Activated CD4-positive, alpha-beta memory T cell treated with anti-CD3 and anti-CD28 coated beads, Interleukin-2, amount 10 ng/mL, durations not matched to agents 7 days and 5 days (primary cell): ENCODE data around the gene CHRNA1. TPM values are rescaled to one million over a fixed set of nuclear protein-coding genes. Genes with fewer than 3 reads are reported as not detected.
A peak's percentile ranks its signal among the peaks of the same experiment; 100 is the strongest.

Source experiments
- CTCF ChIA-PET: fragments of 350-600 bp; sonication (Branson Sonifier 250); formaldehyde crosslinking; loops from one replicate; lab custom pipeline; 2021; ENCODE audit warnings: antibody characterized with exemption, inconsistent platforms; lab: Charles Lee
- POLR2A ChIA-PET: fragments of 350-600 bp; sonication (Branson Sonifier 250); formaldehyde crosslinking; loops from one replicate; lab custom pipeline; 2021; ENCODE audit warnings: antibody characterized with exemption; lab: Charles Lee
- DNase-seq: peaks from one replicate; pipeline ENCODE4 v3.0.0-alpha.2; 2020
- H3K27ac Mint-ChIP-seq: one replicate; pipeline ENCODE4 v1.8.0; 2021; ENCODE audit warnings: mild to moderate bottlenecking, mixed read lengths
- H3K27me3 Mint-ChIP-seq: one replicate; pipeline ENCODE4 v1.8.0; 2021; ENCODE audit warnings: mixed read lengths
- H3K36me3 Mint-ChIP-seq: one replicate; pipeline ENCODE4 v1.8.0; 2021; ENCODE audit warnings: low read depth, mixed read lengths
- H3K4me1 Mint-ChIP-seq: one replicate; pipeline ENCODE4 v1.8.0; 2021; ENCODE audit warnings: mixed read lengths
- H3K4me3 Mint-ChIP-seq: one replicate; pipeline ENCODE4 v1.8.0; 2021; ENCODE audit warnings: mild to moderate bottlenecking, mixed read lengths
- H3K9me3 Mint-ChIP-seq: one replicate; pipeline ENCODE4 v1.8.0; 2021; ENCODE audit warnings: mixed read lengths
- total RNA-seq, 2 experiments: library from RNA; stranded (reverse); gene quantifications; one replicate each; pipeline ENCODE4 v1.2.3, GENCODE V29; 2021

Gene CHRNA1
- total RNA-seq, 2 experiments from 2014 or later, result not detected

- H3K27ac Mint-ChIP-seq, result no peak overlapping the region
- H3K4me3 Mint-ChIP-seq, result no peak overlapping the region
- DNase-seq, result no peak
- POLR2A ChIA-PET, result no interaction called here
- CTCF ChIA-PET, result interaction anchor here (0.7 to 6.7 kb wide), 2 partner anchors 29 to 36 kb away, joined by 4 to 37 read pairs; no protein-coding TSS in a partner anchor
- no peaks in the 10 kb centered on the region for H3K27me3 Mint-ChIP-seq
- H3K4me1 Mint-ChIP-seq, result peaks cover 36% of the 10 kb centered on the region
- no peaks in the 10 kb centered on the region for H3K36me3 Mint-ChIP-seq
- H3K9me3 Mint-ChIP-seq, result no peaks in the 10 kb centered on the region
Measured at GRCh38 chr2:174779361-174779928, 15.2 kb upstream of the CHRNA1 start.

GRCh38 chr2:174778085-174778981 lies 14.1 kb upstream of the CHRNA1 start:
- peak overlapping the region; percentile 27 for H3K27ac Mint-ChIP-seq
- no peaks in the 10 kb centered on the region for H3K27me3 Mint-ChIP-seq
- no peaks in the 10 kb centered on the region for H3K9me3 Mint-ChIP-seq
- DNase-seq, result peak; percentile 80
- H3K36me3 Mint-ChIP-seq, result no peaks in the 10 kb centered on the region
- POLR2A ChIA-PET, result interaction anchor here (1.1 kb wide), 1 partner anchor 29 kb away, joined by 3 read pairs; no protein-coding TSS in a partner anchor
- peaks cover 36% of the 10 kb centered on the region for H3K4me1 Mint-ChIP-seq
- peak overlapping the region; percentile 5 for H3K4me3 Mint-ChIP-seq
- CTCF ChIA-PET, result interaction anchor here (3.1 to 6.7 kb wide), 2 partner anchors 28 to 79 kb away, joined by 13 to 37 read pairs; no protein-coding TSS in a partner anchor

GRCh38 chr2:174777347-174778084 lies 13.2 kb upstream of the CHRNA1 start:
- ChIA-PET CTCF (interaction anchor here (3.1 to 6.7 kb wide), 2 partner anchors 27 to 78 kb away, joined by 13 to 37 read pairs; no protein-coding TSS in a partner anchor), POLR2A (interaction anchor here (1.1 kb wide), 1 partner anchor 28 kb away, joined by 3 read pairs; no protein-coding TSS in a partner anchor)
- DNase-seq, result no peak
- Mint-ChIP-seq H3K27ac (no peak overlapping the region), H3K27me3 (no peaks in the 10 kb centered on the region), H3K4me1 (peaks cover 36% of the 10 kb centered on the region), H3K4me3 (no peak overlapping the region), H3K9me3 (no peaks in the 10 kb centered on the region), H3K36me3 (no peaks in the 10 kb centered on the region)

- Mint-ChIP-seq H3K27me3 (no peaks in the 10 kb centered on the region), H3K4me1 (peaks cover 36% of the 10 kb centered on the region), H3K36me3 (no peaks in the 10 kb centered on the region), H3K4me3 (no peak overlapping the region), H3K27ac (no peak overlapping the region), H3K9me3 (no peaks in the 10 kb centered on the region)
- POLR2A ChIA-PET, result no interaction called here
- no peak for DNase-seq
- CTCF ChIA-PET, result interaction anchor here (0.9 to 6.7 kb wide), 4 partner anchors 12 to 83 kb away, joined by 3 to 37 read pairs (median 8); partner anchors contain the start of gene CHRNA1
Measured at GRCh38 chr2:174776675-174777074, 12.4 kb upstream of the CHRNA1 start.

GRCh38 chr2:174776223-174776622 lies 12.0 kb upstream of the CHRNA1 start:
- Mint-ChIP-seq H3K4me1 (peaks cover 36% of the 10 kb centered on the region), H3K9me3 (no peaks in the 10 kb centered on the region), H3K27ac (no peak overlapping the region), H3K27me3 (no peaks in the 10 kb centered on the region), H3K36me3 (no peaks in the 10 kb centered on the region), H3K4me3 (no peak overlapping the region)
- ChIA-PET POLR2A (no interaction called here), CTCF (interaction anchor here (0.6 to 6.7 kb wide), 5 partner anchors 12 to 83 kb away, joined by 3 to 37 read pairs (median 4); partner anchors contain the start of gene CHRNA1)
- no peak for DNase-seq

GRCh38 chr2:174775571-174775980 lies 11.3 kb upstream of the CHRNA1 start:
- no peaks in the 10 kb centered on the region for H3K27me3 Mint-ChIP-seq

GRCh38 chr2:174774886-174775285 lies 10.6 kb upstream of the CHRNA1 start:
- POLR2A ChIA-PET, result no interaction called here
- CTCF ChIA-PET, result interaction anchor here (1.0 to 6.7 kb wide), 3 partner anchors 25 to 77 kb away, joined by 3 to 37 read pairs (median 13); no protein-coding TSS in a partner anchor
- H3K27ac Mint-ChIP-seq, result no peak overlapping the region
- no peak overlapping the region for H3K4me3 Mint-ChIP-seq
- no peaks in the 10 kb centered on the region for H3K27me3 Mint-ChIP-seq
- H3K4me1 Mint-ChIP-seq, result peaks cover 36% of the 10 kb centered on the region
- no peak for DNase-seq
- H3K36me3 Mint-ChIP-seq, result no peaks in the 10 kb centered on the region
- H3K9me3 Mint-ChIP-seq, result no peaks in the 10 kb centered on the region

More at GRCh38 chr2:174775571-174775980, 11.3 kb upstream of the CHRNA1 start:
- Mint-ChIP-seq H3K4me1 (peaks cover 36% of the 10 kb centered on the region), H3K27ac (no peak overlapping the region), H3K4me3 (no peak overlapping the region), H3K9me3 (no peaks in the 10 kb centered on the region), H3K36me3 (no peaks in the 10 kb centered on the region)
- POLR2A ChIA-PET, result no interaction called here
- no peak for DNase-seq
- CTCF ChIA-PET, result interaction anchor here (0.6 to 6.7 kb wide), 6 partner anchors 11 to 82 kb away, joined by 3 to 37 read pairs (median 4); partner anchors contain the start of gene CHRNA1

GRCh38 chr2:174773215-174773614 lies 8.9 kb upstream of the CHRNA1 start:
- Mint-ChIP-seq H3K27me3 (no peaks in the 10 kb centered on the region), H3K9me3 (no peaks in the 10 kb centered on the region), H3K36me3 (no peaks in the 10 kb centered on the region), H3K27ac (no peak overlapping the region), H3K4me1 (peaks cover 24% of the 10 kb centered on the region), H3K4me3 (no peak overlapping the region)
- DNase-seq, result no peak
- ChIA-PET POLR2A (no interaction called here), CTCF (interaction anchor here (1.0 to 6.7 kb wide), 2 partner anchors 8 to 23 kb away, joined by 4 to 37 read pairs; no protein-coding TSS in a partner anchor)

GRCh38 chr2:174772472-174772801 lies 8.2 kb upstream of the CHRNA1 start:
- POLR2A ChIA-PET, result interaction anchor here (1.2 kb wide), 1 partner anchor 23 kb away, joined by 3 read pairs; no protein-coding TSS in a partner anchor
- Mint-ChIP-seq H3K4me1 (peaks cover 16% of the 10 kb centered on the region), H3K4me3 (no peak overlapping the region), H3K27ac (no peak overlapping the region), H3K27me3 (no peaks in the 10 kb centered on the region), H3K9me3 (no peaks in the 10 kb centered on the region), H3K36me3 (no peaks in the 10 kb centered on the region)
- DNase-seq, result no peak
- CTCF ChIA-PET, result interaction anchor here (0.8 to 2.3 kb wide), 8 partner anchors 9 to 479 kb away, joined by 3 to 17 read pairs (median 4); no protein-coding TSS in a partner anchor

- no peaks in the 10 kb centered on the region for H3K36me3 Mint-ChIP-seq
- H3K27me3 Mint-ChIP-seq, result no peaks in the 10 kb centered on the region
- POLR2A ChIA-PET, result interaction anchor here (1.2 kb wide), 1 partner anchor 23 kb away, joined by 3 read pairs; no protein-coding TSS in a partner anchor
- H3K4me1 Mint-ChIP-seq, result peaks cover 14% of the 10 kb centered on the region
- H3K4me3 Mint-ChIP-seq, result no peak overlapping the region
- H3K9me3 Mint-ChIP-seq, result no peaks in the 10 kb centered on the region
- DNase-seq, result peak; percentile 45
- H3K27ac Mint-ChIP-seq, result no peak overlapping the region
- CTCF ChIA-PET, result interaction anchor here (0.6 to 2.3 kb wide), 13 partner anchors 9 to 479 kb away, joined by 3 to 17 read pairs (median 3); no protein-coding TSS in a partner anchor
Measured at GRCh38 chr2:174771631-174772471, 7.6 kb upstream of the CHRNA1 start.

- no peaks in the 10 kb centered on the region for H3K36me3 Mint-ChIP-seq
- no peaks in the 10 kb centered on the region for H3K9me3 Mint-ChIP-seq
- no peak overlapping the region for H3K4me3 Mint-ChIP-seq
- peaks cover 2% of the 10 kb centered on the region for H3K27me3 Mint-ChIP-seq
- no peak overlapping the region for H3K27ac Mint-ChIP-seq
- peaks cover 8% of the 10 kb centered on the region for H3K4me1 Mint-ChIP-seq
- DNase-seq, result no peak
- ChIA-PET CTCF (interaction anchor here (0.6 to 2.3 kb wide), 12 partner anchors 8 to 459 kb away, joined by 3 to 17 read pairs (median 5); no protein-coding TSS in a partner anchor), POLR2A (no interaction called here)
Measured at GRCh38 chr2:174771136-174771535, 6.9 kb upstream of the CHRNA1 start.
